Activated B cell treated with CpG ODN at 0.5 μM for 24 hours (primary cell): ENCODE measurements around the gene EXPH5. TPM values are rescaled to one million over a fixed set of nuclear protein-coding genes. Genes with fewer than 3 reads are reported as not detected.

ENCODE experiments used
- ATAC-seq: fragments of 200-7000 bp; cut with Tn5 transposase; one replicate; pipeline ENCODE4 v1.10.0; 2021; ENCODE audit warnings: low read depth, mild to moderate bottlenecking, moderate library complexity
- CTCF ChIA-PET: fragments of 350-600 bp; sonication (Branson Sonifier 250); formaldehyde crosslinking; loops from one replicate; lab custom pipeline; 2021; ENCODE audit warnings: antibody characterized with exemption; lab: Charles Lee
- POLR2A ChIA-PET: fragments of 350-600 bp; sonication (Branson Sonifier 250); formaldehyde crosslinking; loops from one replicate; lab custom pipeline; 2021; ENCODE audit warnings: antibody characterized with exemption; lab: Charles Lee
- DNase-seq: peaks from one replicate; pipeline ENCODE4 v3.0.0; 2022
- H3K27ac Mint-ChIP-seq: one replicate; pipeline ENCODE4 v1.8.0; 2020; ENCODE audit warnings: mixed read lengths
- H3K27me3 Mint-ChIP-seq: one replicate; pipeline ENCODE4 v1.8.0; 2021; ENCODE audit warnings: mixed read lengths
- H3K36me3 Mint-ChIP-seq: one replicate; pipeline ENCODE4 v1.8.0; 2021; ENCODE audit warnings: low read depth, mixed read lengths
- H3K4me1 Mint-ChIP-seq: one replicate; pipeline ENCODE4 v1.8.0; 2021; ENCODE audit warnings: mixed read lengths
- H3K4me3 Mint-ChIP-seq: one replicate; pipeline ENCODE4 v1.8.0; 2020; ENCODE audit warnings: mild to moderate bottlenecking, mixed read lengths
- H3K9me3 Mint-ChIP-seq: one replicate; pipeline ENCODE4 v1.8.0; 2020; ENCODE audit warnings: mixed read lengths
- CTCF ChIP-seq: fragments of 200-600 bp; IDR thresholded peaks from one replicate; pipeline ENCODE4 v1.8.0; 2022; ENCODE audit warnings: antibody characterized with exemption, mild to moderate bottlenecking
- intact Hi-C: fragments of 100-400 bp; cut with micrococcal nuclease; formaldehyde crosslinking; loops from one replicate; pipeline ENCODE4 v1.15.1; 2024
- total RNA-seq: library from RNA; stranded (reverse); gene quantifications from 2 replicates; pipeline ENCODE4 v1.2.3, GENCODE V29; 2022

The EXPH5 gene
- total RNA-seq, 1 donor from 2014 or later, result 0.29 TPM

- no peak for ATAC-seq
- H3K27me3 Mint-ChIP-seq, result peaks cover 9% of the 10 kb centered on the region
- no peak overlapping the region for H3K27ac Mint-ChIP-seq
- DNase-seq, result no peak
- ChIA-PET CTCF (no interaction called here), POLR2A (no interaction called here)
- H3K36me3 Mint-ChIP-seq, result no peaks in the 10 kb centered on the region
- no peaks in the 10 kb centered on the region for H3K4me1 Mint-ChIP-seq
- intact Hi-C loops, result no loop called here
- H3K4me3 Mint-ChIP-seq, result no peak overlapping the region
- no peak for TF ChIP-seq CTCF
- H3K9me3 Mint-ChIP-seq, result no peaks in the 10 kb centered on the region
Measured at GRCh38 chr11:108562746-108563581, 30.6 kb downstream of the EXPH5 start.

DNA sequence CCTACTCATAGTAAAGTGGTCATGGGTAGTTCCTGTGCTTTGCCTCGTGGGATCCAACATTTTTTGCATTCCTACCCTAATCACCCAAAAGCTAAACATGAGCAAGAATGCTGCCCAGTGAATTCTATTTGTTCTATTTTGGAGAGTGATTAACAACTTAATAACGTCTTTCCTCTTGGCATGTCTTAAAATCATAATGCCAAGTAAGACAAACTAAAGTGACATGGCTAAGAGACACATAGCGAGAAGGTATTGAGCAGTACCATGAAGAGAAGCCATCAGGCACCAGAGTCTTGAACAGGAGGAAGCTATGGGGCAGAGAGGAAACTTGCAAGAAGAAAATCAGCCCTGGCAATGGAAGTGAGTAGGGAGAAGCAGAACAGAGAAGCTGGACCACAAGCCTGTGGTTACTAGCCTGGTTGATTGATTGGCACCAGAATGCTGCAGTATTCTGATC is 32.0 kb downstream of the EXPH5 start:
- DNase-seq (no peak), ATAC-seq (no peak)
- Mint-ChIP-seq H3K4me1 (no peaks in the 10 kb centered on the region), H3K4me3 (no peak overlapping the region), H3K9me3 (no peaks in the 10 kb centered on the region), H3K27me3 (peaks cover 9% of the 10 kb centered on the region), H3K36me3 (no peaks in the 10 kb centered on the region), H3K27ac (no peak overlapping the region)
- no peak for TF ChIP-seq CTCF
- POLR2A ChIA-PET, result no interaction called here
- CTCF ChIA-PET, result no interaction called here
- intact Hi-C loops, result no loop called here

GRCh38 chr11:108559904-108560303 is 33.7 kb downstream of the EXPH5 start:
- no peak overlapping the region for H3K27ac Mint-ChIP-seq
- no peaks in the 10 kb centered on the region for H3K36me3 Mint-ChIP-seq
- TF ChIP-seq CTCF, result no peak
- H3K4me1 Mint-ChIP-seq, result no peaks in the 10 kb centered on the region
- peaks cover 9% of the 10 kb centered on the region for H3K27me3 Mint-ChIP-seq
- intact Hi-C loops, result no loop called here
- ATAC-seq (no peak), DNase-seq (no peak)
- POLR2A ChIA-PET, result no interaction called here
- no peak overlapping the region for H3K4me3 Mint-ChIP-seq
- no peaks in the 10 kb centered on the region for H3K9me3 Mint-ChIP-seq
- CTCF ChIA-PET, result no interaction called here

- DNase-seq, result no peak
- ATAC-seq, result no peak
- Mint-ChIP-seq H3K4me1 (no peaks in the 10 kb centered on the region), H3K4me3 (no peak overlapping the region), H3K9me3 (no peaks in the 10 kb centered on the region), H3K36me3 (no peaks in the 10 kb centered on the region), H3K27ac (no peak overlapping the region), H3K27me3 (peaks cover 9% of the 10 kb centered on the region)
- ChIA-PET POLR2A (no interaction called here), CTCF (no interaction called here)
- no peak for TF ChIP-seq CTCF
- intact Hi-C loops, result no loop called here
Measured at GRCh38 chr11:108559340-108559739, 34.2 kb downstream of the EXPH5 start.

GRCh38 chr11:108558222-108558621 is 35.3 kb downstream of the EXPH5 start:
- Mint-ChIP-seq H3K9me3 (no peaks in the 10 kb centered on the region), H3K36me3 (no peaks in the 10 kb centered on the region), H3K27ac (no peak overlapping the region), H3K4me1 (no peaks in the 10 kb centered on the region), H3K4me3 (no peak overlapping the region), H3K27me3 (peaks cover 7% of the 10 kb centered on the region)
- DNase-seq (no peak), ATAC-seq (no peak)
- TF ChIP-seq CTCF, result no peak
- intact Hi-C loops, result no loop called here
- CTCF ChIA-PET, result no interaction called here
- POLR2A ChIA-PET, result no interaction called here
